Measurements from ENCODE around the gene FKBP1C.
"Not testable (repeated sequence)": the region's sequence is repeated elsewhere in the genome, so short reads cannot be mapped to it uniquely, and the experiment has no call there.

Gene FKBP1C

DNA sequence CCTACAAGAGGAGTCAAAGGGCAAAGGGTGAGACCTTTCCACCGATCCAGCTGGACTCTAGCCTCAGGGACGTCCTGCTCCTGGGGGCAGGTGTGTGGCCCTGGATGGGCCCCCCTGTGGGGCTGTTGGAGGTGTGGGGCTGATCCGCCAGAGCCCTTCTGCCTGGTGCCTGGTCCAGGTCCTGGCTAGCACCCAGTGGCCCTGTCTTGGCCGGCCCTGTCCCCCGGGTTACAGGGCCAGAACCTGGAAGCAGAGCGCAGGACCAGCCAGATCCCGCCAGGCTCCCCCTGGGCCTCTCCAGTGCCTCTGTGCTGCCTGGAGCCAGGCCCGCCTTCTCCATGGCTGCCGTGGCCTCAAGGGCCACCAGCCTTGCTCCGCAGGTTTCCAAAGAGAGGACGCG lies 19.2 kb downstream of the FKBP1C start:
- not testable (repeated sequence) for DNase-seq

DNA sequence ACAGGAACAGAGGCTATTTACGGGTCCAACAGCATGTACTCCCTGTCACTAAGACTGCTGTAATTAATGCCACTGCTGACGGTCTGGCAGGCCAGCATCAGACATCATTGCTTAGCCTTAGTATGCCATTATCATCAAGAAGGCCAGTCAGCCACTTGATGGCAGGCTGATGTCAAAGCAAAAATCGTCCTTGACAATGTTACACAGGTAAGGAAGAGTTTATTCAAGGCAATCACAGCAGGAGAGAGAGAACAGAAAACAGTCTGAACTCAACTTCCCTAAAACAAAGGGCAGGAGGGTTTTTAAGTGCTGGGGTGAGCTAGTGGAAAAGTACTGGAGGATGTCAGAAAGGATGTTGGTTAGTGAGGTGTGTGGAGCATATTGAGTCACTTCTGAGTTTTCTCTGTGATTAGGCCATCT lies 25.1 kb downstream of the FKBP1C start:
- Mint-ChIP-seq H3K9me3 (peaks cover 7% of the 10 kb centered on the region), H3K36me3 (no peaks in the 10 kb centered on the region), H3K4me3 (no peak overlapping the region), H3K27ac (no peak overlapping the region), H3K27me3 (no peaks in the 10 kb centered on the region), H3K4me1 (no peaks in the 10 kb centered on the region)
- no peak for DNase-seq
- CTCF ChIA-PET = no interaction called here

More for the DNA sequence above, 19.2 kb downstream of the FKBP1C start:
- H3K36me3 Mint-ChIP-seq, H3K9me3 Mint-ChIP-seq, CTCF ChIA-PET, H3K4me1 Mint-ChIP-seq, H3K27ac Mint-ChIP-seq, H3K27me3 Mint-ChIP-seq, H3K4me3 Mint-ChIP-seq: not testable (repeated sequence)

GRCh38 chr6:63245420-63245819 lies 34.2 kb downstream of the FKBP1C start:
- CTCF ChIA-PET = interaction anchor here (0.6 kb wide), 1 partner anchor 543 kb away, joined by 3 read pairs; no protein-coding TSS in a partner anchor
- H3K27ac Mint-ChIP-seq = no peak overlapping the region
- no peak overlapping the region for H3K4me3 Mint-ChIP-seq
- no peak for DNase-seq
- no peaks in the 10 kb centered on the region for H3K27me3 Mint-ChIP-seq
- H3K9me3 Mint-ChIP-seq = no peaks in the 10 kb centered on the region
- H3K36me3 Mint-ChIP-seq = no peaks in the 10 kb centered on the region
- H3K4me1 Mint-ChIP-seq = no peaks in the 10 kb centered on the region

DNA sequence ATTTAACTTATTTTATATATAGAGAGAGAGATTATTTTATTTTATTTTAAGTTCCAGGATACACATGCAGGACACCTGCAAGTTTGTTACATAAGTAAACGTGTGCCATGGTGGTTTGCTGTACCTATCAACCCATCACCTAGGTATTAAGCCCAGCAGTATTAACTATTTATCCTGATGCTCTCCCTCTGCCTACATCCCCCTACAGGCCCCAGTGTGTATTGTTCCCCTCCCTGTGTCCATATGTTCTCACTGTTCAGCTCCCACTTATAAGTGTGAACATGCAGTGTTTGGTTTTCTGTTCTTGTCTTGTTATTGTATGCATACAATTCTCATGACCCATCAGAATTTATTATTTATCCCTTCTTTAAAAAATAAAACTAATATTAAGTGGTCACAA lies 34.6 kb downstream of the FKBP1C start:
- no peaks in the 10 kb centered on the region for H3K27me3 Mint-ChIP-seq
- H3K27ac Mint-ChIP-seq = no peak overlapping the region
- CTCF ChIA-PET = interaction anchor here (0.6 kb wide), 1 partner anchor 542 kb away, joined by 3 read pairs; no protein-coding TSS in a partner anchor
- H3K4me3 Mint-ChIP-seq = no peak overlapping the region
- no peak for DNase-seq
- no peaks in the 10 kb centered on the region for H3K9me3 Mint-ChIP-seq
- no peaks in the 10 kb centered on the region for H3K4me1 Mint-ChIP-seq
- no peaks in the 10 kb centered on the region for H3K36me3 Mint-ChIP-seq

DNA sequence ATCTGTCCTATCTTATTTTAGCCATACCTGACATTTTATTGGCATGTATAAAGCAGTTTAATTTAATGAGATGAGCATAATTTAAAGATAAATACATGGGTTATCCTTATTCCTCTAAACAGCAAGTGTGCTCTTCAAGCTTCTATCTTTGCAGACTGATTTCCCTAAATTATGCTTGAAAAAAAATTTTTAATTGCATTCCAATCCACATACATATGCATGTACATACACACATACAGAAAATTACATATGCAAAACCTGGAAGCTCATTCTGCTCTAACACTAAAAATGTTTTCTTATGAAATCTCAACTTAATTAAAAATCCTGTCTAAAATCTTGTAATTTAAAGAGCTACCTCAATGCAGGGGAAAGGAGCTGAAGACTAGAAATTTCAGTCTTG lies 35.3 kb downstream of the FKBP1C start:
- H3K4me3 Mint-ChIP-seq = no peak overlapping the region
- H3K4me1 Mint-ChIP-seq = no peaks in the 10 kb centered on the region
- H3K36me3 Mint-ChIP-seq = no peaks in the 10 kb centered on the region
- H3K27me3 Mint-ChIP-seq = no peaks in the 10 kb centered on the region
- no peak for DNase-seq
- no peak overlapping the region for H3K27ac Mint-ChIP-seq
- H3K9me3 Mint-ChIP-seq = no peaks in the 10 kb centered on the region
- CTCF ChIA-PET = no interaction called here

GRCh38 chr6:63249875-63250482 lies 38.7 kb downstream of the FKBP1C start:
- DNase-seq = no peak
- H3K4me3 Mint-ChIP-seq = no peak overlapping the region
- H3K27ac Mint-ChIP-seq = no peak overlapping the region
- H3K27me3 Mint-ChIP-seq = no peaks in the 10 kb centered on the region
- CTCF ChIA-PET = no interaction called here
- no peaks in the 10 kb centered on the region for H3K4me1 Mint-ChIP-seq
- no peaks in the 10 kb centered on the region for H3K36me3 Mint-ChIP-seq
- no peaks in the 10 kb centered on the region for H3K9me3 Mint-ChIP-seq

DNA sequence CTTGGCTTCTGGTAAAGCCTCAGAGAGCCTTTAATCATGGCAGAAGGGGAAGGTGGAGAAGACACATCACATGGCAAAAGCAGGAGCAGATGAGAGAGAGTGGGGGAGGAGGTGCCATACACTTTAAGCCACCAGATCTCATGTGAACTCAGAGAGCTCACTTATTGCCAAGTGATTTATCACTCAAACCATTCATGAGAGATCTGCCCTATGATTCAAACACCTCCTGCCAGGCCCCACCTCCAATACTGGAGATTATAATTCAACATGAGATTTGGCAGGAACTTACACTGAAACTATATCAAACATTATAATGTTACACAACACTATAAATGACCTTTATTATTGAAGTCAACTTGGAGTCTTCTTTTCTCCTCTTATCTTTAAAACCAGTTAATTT lies 47.9 kb downstream of the FKBP1C start:
- H3K4me3 Mint-ChIP-seq = no peak overlapping the region
- H3K27me3 Mint-ChIP-seq = no peaks in the 10 kb centered on the region
- H3K4me1 Mint-ChIP-seq = no peaks in the 10 kb centered on the region
- CTCF ChIA-PET = no interaction called here
- no peak overlapping the region for H3K27ac Mint-ChIP-seq
- H3K9me3 Mint-ChIP-seq = no peaks in the 10 kb centered on the region
- no peaks in the 10 kb centered on the region for H3K36me3 Mint-ChIP-seq
- DNase-seq = no peak

DNA sequence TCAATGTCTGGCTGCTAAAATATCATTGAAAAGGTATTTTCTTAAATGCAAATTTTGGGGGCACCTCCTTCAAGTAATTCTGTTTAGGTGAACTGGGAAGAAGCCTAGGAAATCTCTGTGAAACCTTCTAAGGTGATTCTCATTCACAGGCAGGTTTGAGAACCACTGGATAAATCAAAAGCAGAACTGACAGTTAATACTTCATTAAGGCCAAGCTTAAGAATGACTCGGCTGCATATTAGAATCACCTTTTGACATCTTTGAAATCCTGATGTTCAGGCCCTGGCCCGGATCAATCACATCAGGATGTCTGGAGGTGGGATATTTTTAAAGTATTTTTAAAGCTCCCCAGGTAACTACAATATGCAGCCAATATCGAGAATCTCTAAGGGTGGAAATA lies 50.6 kb downstream of the FKBP1C start:
- DNase-seq = no peak
- CTCF ChIA-PET = no interaction called here
- no peaks in the 10 kb centered on the region for H3K4me1 Mint-ChIP-seq
- no peaks in the 10 kb centered on the region for H3K36me3 Mint-ChIP-seq
- no peaks in the 10 kb centered on the region for H3K27me3 Mint-ChIP-seq
- H3K9me3 Mint-ChIP-seq = no peaks in the 10 kb centered on the region
- H3K27ac Mint-ChIP-seq = no peak overlapping the region
- no peak overlapping the region for H3K4me3 Mint-ChIP-seq

Data from activated naive CD4-positive, alpha-beta T cell treated with anti-CD3 and anti-CD28 coated beads, Interleukin-2, amount 10 ng/mL, durations not matched to agents 7 days and 5 days (primary cell).